H9 (cell line): ENCODE data around the gene AIF1L. TPM values are rescaled to one million over a fixed set of nuclear protein-coding genes. Genes with fewer than 3 reads are reported as not detected.

ENCODE experiments used
- DNase-seq: peaks from one replicate; pipeline ENCODE4 v3.0.0-alpha.2; 2017
- H2AFZ ChIP-seq: one replicate; pipeline ENCODE4 v1.6.1; 2013; ENCODE audit warnings: mild to moderate bottlenecking, low read length, control low read depth, moderate library complexity
- H2AK5ac ChIP-seq: 2 replicates; pipeline ENCODE4 v1.6.1; 2013; ENCODE audit warnings: low read length, control low read depth, mixed read lengths; ENCODE audit not compliant: insufficient read length
- H2BK120ac ChIP-seq: one replicate; pipeline ENCODE4 v1.6.1; 2013; ENCODE audit warnings: low read depth, mild to moderate bottlenecking, low read length, control low read depth, inconsistent platforms; ENCODE audit not compliant: poor library complexity, severe bottlenecking
- H2BK12ac ChIP-seq: 2 replicates; pipeline ENCODE4 v1.6.1; 2013; ENCODE audit warnings: low read length, control low read depth, mixed read lengths, low read depth; ENCODE audit not compliant: insufficient read length
- H2BK15ac ChIP-seq: 2 replicates; pipeline ENCODE4 v1.6.1; 2013; ENCODE audit warnings: low read depth, low read length, control low read depth
- H2BK20ac ChIP-seq: one replicate; pipeline ENCODE4 v1.6.1; 2013; ENCODE audit warnings: low read depth, mild to moderate bottlenecking, low read length, control low read depth, inconsistent platforms; ENCODE audit not compliant: poor library complexity, severe bottlenecking
- H2BK5ac ChIP-seq: 2 replicates; pipeline ENCODE4 v1.6.1; 2013; ENCODE audit warnings: low read length, control low read depth, mixed read lengths; ENCODE audit not compliant: insufficient read length
- H3K14ac ChIP-seq: 2 replicates; pipeline ENCODE4 v1.6.1; 2013; ENCODE audit warnings: low read length, control low read depth; ENCODE audit not compliant: insufficient read depth
- H3K18ac ChIP-seq: 2 replicates; pipeline ENCODE4 v1.6.1; 2013; ENCODE audit warnings: low read depth, mild to moderate bottlenecking, mixed read lengths, low read length, control low read depth; ENCODE audit not compliant: insufficient read length
- H3K23ac ChIP-seq: 2 replicates; pipeline ENCODE4 v1.6.1; 2013; ENCODE audit warnings: low read length, control low read depth, mixed read lengths, low read depth; ENCODE audit not compliant: insufficient read length
- H3K23me2 ChIP-seq: 2 replicates; pipeline ENCODE4 v1.6.1; 2013; ENCODE audit warnings: low read depth, mild to moderate bottlenecking, mixed read lengths, low read length, control low read depth; ENCODE audit not compliant: insufficient read length, poor library complexity, severe bottlenecking
- H3K27ac ChIP-seq: 2 replicates; pipeline ENCODE4 v1.5.1; 2013; ENCODE audit warnings: low read length, control low read depth, mixed read lengths, low read depth; ENCODE audit not compliant: insufficient read length
- H3K27me3 ChIP-seq: 2 replicates; pipeline ENCODE4 v1.6.1; 2013; ENCODE audit warnings: low read length, control low read depth, inconsistent platforms; ENCODE audit not compliant: insufficient read depth
- H3K4ac ChIP-seq: 2 replicates; pipeline ENCODE4 v1.6.1; 2013; ENCODE audit warnings: low read depth, mild to moderate bottlenecking, control low read depth, inconsistent platforms, low read length, moderate library complexity
- H3K4me1 ChIP-seq: 2 replicates; pipeline ENCODE4 v1.6.1; 2013; ENCODE audit warnings: low read length, control low read depth, inconsistent platforms; ENCODE audit not compliant: insufficient read depth
- H3K4me2 ChIP-seq: 2 replicates; pipeline ENCODE4 v1.6.1; 2013; ENCODE audit warnings: low read length, control low read depth, mixed read lengths; ENCODE audit not compliant: insufficient read length, insufficient read depth
- H3K56ac ChIP-seq: 2 replicates; pipeline ENCODE4 v1.6.1; 2013; ENCODE audit warnings: low read depth, mild to moderate bottlenecking, mixed read lengths, low read length, control low read depth; ENCODE audit not compliant: insufficient read length
- H3K79me1 ChIP-seq: 2 replicates; pipeline ENCODE4 v1.6.1; 2013; ENCODE audit warnings: low read depth, mild to moderate bottlenecking, moderate library complexity, low read length, control low read depth, inconsistent platforms; ENCODE audit not compliant: insufficient read depth, poor library complexity, severe bottlenecking
- H3K79me2 ChIP-seq: 2 replicates; pipeline ENCODE4 v1.6.1; 2013; ENCODE audit warnings: low read length, control low read depth, inconsistent platforms; ENCODE audit not compliant: insufficient read depth
- H3K9ac ChIP-seq: 2 replicates; pipeline ENCODE4 v1.6.1; 2013; ENCODE audit warnings: low read length, control low read depth, mixed read lengths; ENCODE audit not compliant: insufficient read length; ENCODE audit errors: extremely low read depth
- H3K9me3 ChIP-seq: one replicate; pipeline ENCODE4 v1.6.1; 2013; ENCODE audit warnings: low read depth, low read length, inconsistent platforms; ENCODE audit not compliant: control insufficient read depth
- H3T11ph ChIP-seq: one replicate; pipeline ENCODE4 v1.6.1; 2013; ENCODE audit warnings: mild to moderate bottlenecking, low read length, control low read depth, inconsistent platforms
- H4K20me1 ChIP-seq: one replicate; pipeline ENCODE4 v1.6.1; 2013; ENCODE audit not compliant: control insufficient read depth, insufficient read length, insufficient read depth
- H4K5ac ChIP-seq: 2 replicates; pipeline ENCODE4 v1.6.1; 2013; ENCODE audit warnings: low read depth, mild to moderate bottlenecking, mixed read lengths, low read length, control low read depth; ENCODE audit not compliant: insufficient read length
- H4K8ac ChIP-seq: replicated peaks from 2 replicates; pipeline ENCODE4 v1.6.1; 2013; ENCODE audit warnings: low read length, control low read depth, mixed read lengths, low read depth; ENCODE audit not compliant: insufficient read length
- H4K91ac ChIP-seq: 2 replicates; pipeline ENCODE4 v1.6.1; 2013; ENCODE audit warnings: low read depth, mild to moderate bottlenecking, moderate library complexity, mixed read lengths, low read length, control low read depth; ENCODE audit not compliant: insufficient read length
- H3K27ac Mint-ChIP-seq, 3 experiments: 2 replicates in 2 of 3; 3 replicates in 1 of 3; pipeline ENCODE4 v1.8.0; 2020 to 2021; ENCODE audit warnings: mixed read lengths in 3 of 3, mild to moderate bottlenecking in 1 of 3, moderate library complexity in 1 of 3
- H3K27me3 Mint-ChIP-seq: 2 replicates; pipeline ENCODE4 v1.8.0; 2021; ENCODE audit warnings: low read depth, mild to moderate bottlenecking, moderate library complexity, mixed read lengths
- H3K36me3 Mint-ChIP-seq, 3 experiments: 2 replicates in 2 of 3; 3 replicates in 1 of 3; pipeline ENCODE4 v1.8.0; 2020 to 2021; ENCODE audit warnings: low read depth in 3 of 3, mixed read lengths in 3 of 3; ENCODE audit not compliant: insufficient read depth in 1 of 3
- H3K4me1 Mint-ChIP-seq, 2 experiments: 2 replicates each; pipeline ENCODE4 v1.8.0; 2020; ENCODE audit warnings: mixed read lengths in 2 of 2
- H3K4me3 Mint-ChIP-seq, 2 experiments: 2 replicates in 1 of 2; 3 replicates in 1 of 2; pipeline ENCODE4 v1.8.0; 2020 to 2021; ENCODE audit warnings: mild to moderate bottlenecking in 2 of 2, mixed read lengths in 2 of 2, moderate library complexity in 1 of 2
- H3K9me3 Mint-ChIP-seq, 2 experiments: 2 replicates in 1 of 2; 3 replicates in 1 of 2; pipeline ENCODE4 v1.8.0; 2020; ENCODE audit warnings: mild to moderate bottlenecking in 2 of 2, mixed read lengths in 2 of 2, moderate library complexity in 1 of 2
- WGBS: extraction: QIAGEN DNeasy Blood & Tissue Kit; methylation state at CpG from one replicate; pipeline ENCODE4 v1.1.7; 2013; ENCODE audit warnings: missing lambda C conversion rate, low lambda C conversion rate, mixed read lengths; ENCODE audit not compliant: insufficient read length; ENCODE audit errors: extremely low coverage; 5-methylcytosine and 5-hydroxymethylcytosine counted together
- total RNA-seq: library from RNA; stranded (reverse); gene quantifications from 2 replicates; pipeline ENCODE4 v1.2.1, GENCODE V29; 2021
- TF ChIP-seq, protein P1 (sequence below): fragments of 200-600 bp; sonication (generic); conservative IDR thresholded peaks from 3 replicates; pipeline ENCODE4 v1.8.0; 2021; ENCODE audit warnings: antibody characterized with exemption, mild to moderate bottlenecking

AIF1L gene
- total RNA-seq, 1 experiment from 2014 or later, result 122 TPM

DNA sequence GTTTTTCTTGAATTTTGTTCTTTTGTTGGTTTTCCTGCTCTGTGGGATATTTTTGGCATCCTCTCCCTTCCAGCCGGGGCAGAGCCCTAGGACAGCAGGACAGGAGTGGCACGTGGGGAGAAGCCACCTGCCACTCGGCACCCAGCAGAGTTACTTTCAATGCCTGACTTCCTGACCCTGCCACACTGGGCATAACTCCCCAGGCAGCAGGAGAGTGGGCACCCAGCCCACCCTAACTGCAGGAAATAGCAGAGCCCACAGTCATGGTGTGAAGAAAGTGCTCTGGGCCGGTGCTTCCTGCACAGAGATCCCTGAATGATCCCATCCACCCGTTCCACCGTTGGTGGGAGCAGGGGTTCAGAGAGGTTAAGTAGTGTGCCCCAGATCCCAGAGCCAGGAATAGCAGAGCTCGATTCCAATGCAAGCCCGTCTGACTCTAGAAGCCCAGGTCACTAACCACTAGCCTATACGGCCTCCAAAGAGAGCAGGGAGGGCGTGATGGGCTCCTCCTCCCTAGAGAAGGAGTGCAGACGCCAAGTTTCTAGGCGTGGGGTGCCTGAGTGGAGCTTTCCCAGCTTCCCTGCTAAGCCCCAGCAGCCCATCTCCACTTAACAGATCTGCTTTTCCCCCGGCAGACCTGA, 20.9 kb downstream of the AIF1L start:
- Mint-ChIP-seq H3K27ac (no peak overlapping the region; a peak in 1 of 7 replicates), H3K9me3 (no peaks in the 10 kb centered on the region), H3K27me3 (no peaks in the 10 kb centered on the region), H3K4me1 (peaks cover 7 to 8% of the 10 kb centered on the region in 2 experiments), H3K4me3 (no peak overlapping the region), H3K36me3 (peaks cover 43 to 87% (median 84%) of the 10 kb centered on the region in 3 experiments)
- Histone ChIP-seq H2BK15ac (no peak overlapping the region), H3K14ac (no peak overlapping the region), H4K91ac (no peak overlapping the region), H3K4me1 (no peaks in the 10 kb centered on the region), H3K4ac (no peak overlapping the region), H2BK5ac (no peak overlapping the region), H3K23me2 (no peaks in the 10 kb centered on the region), H2BK12ac (no peak overlapping the region), H2BK20ac (no peak overlapping the region), H2AK5ac (no peak overlapping the region), H4K20me1 (no peaks in the 10 kb centered on the region), H2AFZ (no peak overlapping the region), H3K27me3 (no peaks in the 10 kb centered on the region), H4K8ac (no peak overlapping the region), H2BK120ac (no peak overlapping the region), H3T11ph (no peak overlapping the region), H3K9me3 (no peaks in the 10 kb centered on the region), H3K9ac (no peak overlapping the region), H4K5ac (no peak overlapping the region), H3K56ac (no peak overlapping the region), H3K79me1 (no peaks in the 10 kb centered on the region), H3K27ac (no peak overlapping the region), H3K79me2 (no peaks in the 10 kb centered on the region), H3K18ac (no peak overlapping the region), H3K23ac (no peak overlapping the region), H3K4me2 (no peak overlapping the region)
- TF ChIP-seq, protein P1, sequence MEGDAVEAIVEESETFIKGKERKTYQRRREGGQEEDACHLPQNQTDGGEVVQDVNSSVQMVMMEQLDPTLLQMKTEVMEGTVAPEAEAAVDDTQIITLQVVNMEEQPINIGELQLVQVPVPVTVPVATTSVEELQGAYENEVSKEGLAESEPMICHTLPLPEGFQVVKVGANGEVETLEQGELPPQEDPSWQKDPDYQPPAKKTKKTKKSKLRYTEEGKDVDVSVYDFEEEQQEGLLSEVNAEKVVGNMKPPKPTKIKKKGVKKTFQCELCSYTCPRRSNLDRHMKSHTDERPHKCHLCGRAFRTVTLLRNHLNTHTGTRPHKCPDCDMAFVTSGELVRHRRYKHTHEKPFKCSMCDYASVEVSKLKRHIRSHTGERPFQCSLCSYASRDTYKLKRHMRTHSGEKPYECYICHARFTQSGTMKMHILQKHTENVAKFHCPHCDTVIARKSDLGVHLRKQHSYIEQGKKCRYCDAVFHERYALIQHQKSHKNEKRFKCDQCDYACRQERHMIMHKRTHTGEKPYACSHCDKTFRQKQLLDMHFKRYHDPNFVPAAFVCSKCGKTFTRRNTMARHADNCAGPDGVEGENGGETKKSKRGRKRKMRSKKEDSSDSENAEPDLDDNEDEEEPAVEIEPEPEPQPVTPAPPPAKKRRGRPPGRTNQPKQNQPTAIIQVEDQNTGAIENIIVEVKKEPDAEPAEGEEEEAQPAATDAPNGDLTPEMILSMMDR, result no peak
- no CpG with 5 or more reads among the region's 13 CpGs for WGBS
- DNase-seq, result no peak
